ENCODE data around the gene NALCN. TPM values are rescaled to one million over a fixed set of nuclear protein-coding genes. Genes with fewer than 3 reads are reported as not detected.

NALCN gene
- total RNA-seq, 4 donors from 2014 or later = 0.67 to 2.0 (median 1.5) TPM

GRCh38 chr13:101202590-101202989 is 213.7 kb downstream of the NALCN start:
- no peak overlapping the region for H3K4me3 ChIP-seq (ENCODE audit: low read depth, poor library complexity, severe bottlenecking)
- TF ChIP-seq CTCF (IDR thresholded peaks at IDR 0.05) (no peak), POLR2A (IDR thresholded peaks at IDR 0.05) (no peak)
- WGBS, 2 donors = 67 to 70% methylated on average over 6 of the region's 6 CpGs
- intact Hi-C loops (cut with DNase I; ENCODE audit: low total_unique reads) = no loop called here
- DNase-seq (ENCODE audit: low spot score in 2 of 2) = no peak

GRCh38 chr13:101190976-101191375 is 225.3 kb downstream of the NALCN start:
- WGBS, 2 donors = 78 to 86% methylated on average over 3 of the region's 3 CpGs
- intact Hi-C loops (cut with DNase I; ENCODE audit: low total_unique reads) = no loop called here
- no peak for DNase-seq (ENCODE audit: low spot score in 2 of 2)
- TF ChIP-seq CTCF (IDR thresholded peaks at IDR 0.05) (no peak), POLR2A (IDR thresholded peaks at IDR 0.05) (no peak)
- H3K4me3 ChIP-seq (ENCODE audit: low read depth, poor library complexity, severe bottlenecking) = no peak overlapping the region

- DNase-seq (ENCODE audit: low spot score in 2 of 2) = no peak
- H3K4me3 ChIP-seq (ENCODE audit: low read depth, poor library complexity, severe bottlenecking) = no peak overlapping the region
- no peak for TF ChIP-seq CTCF (IDR thresholded peaks at IDR 0.05)
- intact Hi-C loops (cut with DNase I; ENCODE audit: low total_unique reads) = no loop called here
- 81 to 91% methylated on average over 3 of the region's 3 CpGs for WGBS, 2 donors
Observed at GRCh38 chr13:101190337-101190736, 226.0 kb downstream of the NALCN start.

GRCh38 chr13:101185606-101186005 is 230.7 kb downstream of the NALCN start:
- WGBS, 2 donors = 62 to 63% methylated on average over 3 of the region's 3 CpGs
- TF ChIP-seq POLR2A (IDR thresholded peaks at IDR 0.05) = no peak
- TF ChIP-seq CTCF (IDR thresholded peaks at IDR 0.05) = no peak
- DNase-seq (ENCODE audit: low spot score in 2 of 2) = no peak
- no peak overlapping the region for H3K4me3 ChIP-seq (ENCODE audit: low read depth, poor library complexity, severe bottlenecking)
- intact Hi-C loops (cut with DNase I; ENCODE audit: low total_unique reads) = no loop called here

GRCh38 chr13:101181076-101181685 is 235.1 kb downstream of the NALCN start:
- TF ChIP-seq POLR2A (IDR thresholded peaks at IDR 0.05) (no peak), CTCF (IDR thresholded peaks at IDR 0.05) (no peak)
- 66 to 81% methylated on average over 9 of the region's 9 CpGs for WGBS, 2 donors

GRCh38 chr13:101179021-101179420 is 237.3 kb downstream of the NALCN start:
- WGBS, 2 donors = 82 to 83% methylated on average over 4 of the region's 4 CpGs
- DNase-seq (ENCODE audit: low spot score in 2 of 2) = no peak
- intact Hi-C loops (cut with DNase I; ENCODE audit: low total_unique reads) = no loop called here
- TF ChIP-seq POLR2A (IDR thresholded peaks at IDR 0.05) (no peak), CTCF (IDR thresholded peaks at IDR 0.05) (no peak)
- H3K4me3 ChIP-seq (ENCODE audit: low read depth, poor library complexity, severe bottlenecking) = no peak overlapping the region

More at GRCh38 chr13:101181076-101181685, 235.1 kb downstream of the NALCN start:
- H3K4me3 ChIP-seq (ENCODE audit: low read depth, poor library complexity, severe bottlenecking) = no peak overlapping the region
- no peak for DNase-seq (ENCODE audit: low spot score in 2 of 2)
- intact Hi-C loops (cut with DNase I; ENCODE audit: low total_unique reads) = no loop called here

All from lower leg skin (tissue), 4 donors.